K562 (cell line): Measurements from ENCODE around the gene ELP5. TPM values are rescaled to one million over a fixed set of nuclear protein-coding genes. Genes with fewer than 3 reads are reported as not detected.

ENCODE experiments used
- KDM4B ChIP-seq, 2 experiments: fragments of 450-650 bp in 1 of 2; sonication (generic) in 1 of 2; IDR thresholded peaks; 2 replicates each; pipeline ENCODE4 v1.6.1; 2016 to 2017; ENCODE audit warnings: borderline replicate concordance in 2 of 2, antibody characterized with exemption in 1 of 2, low read depth in 1 of 2, mild to moderate bottlenecking in 1 of 2
- MAFK ChIP-seq: IDR thresholded peaks from 2 replicates; pipeline ENCODE4 v1.6.1; 2011; ENCODE audit warnings: low read length, improper control_type of control experiment
- MEIS2 ChIP-seq: fragments of 450-650 bp; IDR thresholded peaks from 2 replicates; pipeline ENCODE4 v1.6.1; 2014; ENCODE audit warnings: mild to moderate bottlenecking; ENCODE audit not compliant: partially characterized antibody
- NR2C1 ChIP-seq, 2 experiments: fragments of 450-650 bp; IDR thresholded peaks; 2 replicates each; pipeline ENCODE4 v1.6.1; 2017; ENCODE audit warnings: mild to moderate bottlenecking in 2 of 2, antibody characterized with exemption in 1 of 2, inconsistent platforms in 1 of 2, missing compliant biosample characterization in 1 of 2, missing genetic modification characterization in 1 of 2
- polyA plus RNA-seq, 8 experiments: library from polyadenylated mRNA; depleted of rRNA in 4 of 8; stranded (reverse) in 5 of 8; unstranded in 3 of 8; fragments of >200 nt; fragmentation: Nextera tagmentation in 2 of 8; fragmentation: Illumina TruSeq in 1 of 8; extraction: Ambion mirVana in 2 of 8; extraction: Trizol in 1 of 8; gene quantifications; 2 replicates each; pipeline versions ENCODE4 v1.2.1 to v1.2.3, GENCODE V29; 2011 to 2014; ENCODE audit warnings: inconsistent platforms in 1 of 8, missing spikeins in 1 of 8
- total RNA-seq, 7 experiments: library from RNA; depleted of rRNA in 6 of 7; stranded (reverse); fragments of >200 nt in 6 of 7; fragmentation: Illumina TruSeq in 2 of 7; extraction: Trizol in 2 of 7; gene quantifications; 2 replicates each; pipeline versions ENCODE4 v1.2.1 to v1.2.3, GENCODE V29; 2011 to 2021; ENCODE audit warnings: low replicate concordance in 1 of 7
- TF ChIP-seq, protein P1 (sequence below): fragments of 450-650 bp; IDR thresholded peaks from 2 replicates; pipeline ENCODE4 v1.6.1; 2017; ENCODE audit warnings: antibody characterized with exemption, mild to moderate bottlenecking
- TF ChIP-seq, protein P2 (sequence below): IDR thresholded peaks from 2 replicates; pipeline ENCODE4 v1.6.1; 2011; ENCODE audit not compliant: insufficient read length; ENCODE audit errors: extremely low read depth
- TF ChIP-seq, protein P3 (sequence below): fragments of 450-650 bp; IDR thresholded peaks from 2 replicates; pipeline ENCODE4 v1.6.1; 2016; ENCODE audit warnings: low read depth, mild to moderate bottlenecking, moderate library complexity
- TF ChIP-seq, protein P4 (sequence below): fragments of 450-650 bp; IDR thresholded peaks from 2 replicates; pipeline ENCODE4 v1.6.1; 2016; ENCODE audit warnings: low read depth
- TF ChIP-seq, protein P5 (sequence below), 2 experiments: fragments of 450-650 bp; IDR thresholded peaks; 2 replicates each; pipeline ENCODE4 v1.6.1; 2016

ELP5 gene
- total and polyA plus RNA-seq, 9 of the 15 experiments (the other 6 are each of a cell fraction or from before 2014, with no cell fraction given): 25.7 to 77.9 (median 52.9) TPM

DNA sequence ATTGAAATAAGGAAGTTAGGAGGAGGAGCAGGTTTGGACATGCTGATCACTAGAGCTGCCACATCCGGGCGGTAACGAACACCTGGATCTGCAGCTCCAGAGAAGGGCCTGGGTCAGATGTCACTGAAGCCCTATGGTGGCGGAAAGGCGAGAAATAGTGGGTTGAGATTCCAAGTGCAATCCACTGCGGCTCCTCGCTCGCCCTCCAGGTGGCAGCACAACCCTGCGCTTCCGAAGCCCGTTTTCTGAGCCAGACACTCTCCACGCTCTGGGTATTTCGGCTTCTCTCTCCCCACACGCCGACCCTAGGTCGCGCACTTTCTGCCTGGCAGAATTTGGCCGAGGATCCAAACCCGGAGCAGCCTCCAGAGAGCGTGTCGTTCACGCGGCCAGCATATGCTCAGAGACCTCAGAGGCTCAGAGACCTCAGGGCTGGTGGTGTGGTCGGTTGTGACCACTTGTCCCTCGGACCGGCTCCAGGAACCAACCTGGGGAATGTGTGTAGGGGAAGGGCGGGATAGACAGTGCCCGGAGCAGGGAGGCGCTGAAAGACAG lies 28.6 kb downstream of the ELP5 start (continued):
- TF ChIP-seq, protein P1, sequence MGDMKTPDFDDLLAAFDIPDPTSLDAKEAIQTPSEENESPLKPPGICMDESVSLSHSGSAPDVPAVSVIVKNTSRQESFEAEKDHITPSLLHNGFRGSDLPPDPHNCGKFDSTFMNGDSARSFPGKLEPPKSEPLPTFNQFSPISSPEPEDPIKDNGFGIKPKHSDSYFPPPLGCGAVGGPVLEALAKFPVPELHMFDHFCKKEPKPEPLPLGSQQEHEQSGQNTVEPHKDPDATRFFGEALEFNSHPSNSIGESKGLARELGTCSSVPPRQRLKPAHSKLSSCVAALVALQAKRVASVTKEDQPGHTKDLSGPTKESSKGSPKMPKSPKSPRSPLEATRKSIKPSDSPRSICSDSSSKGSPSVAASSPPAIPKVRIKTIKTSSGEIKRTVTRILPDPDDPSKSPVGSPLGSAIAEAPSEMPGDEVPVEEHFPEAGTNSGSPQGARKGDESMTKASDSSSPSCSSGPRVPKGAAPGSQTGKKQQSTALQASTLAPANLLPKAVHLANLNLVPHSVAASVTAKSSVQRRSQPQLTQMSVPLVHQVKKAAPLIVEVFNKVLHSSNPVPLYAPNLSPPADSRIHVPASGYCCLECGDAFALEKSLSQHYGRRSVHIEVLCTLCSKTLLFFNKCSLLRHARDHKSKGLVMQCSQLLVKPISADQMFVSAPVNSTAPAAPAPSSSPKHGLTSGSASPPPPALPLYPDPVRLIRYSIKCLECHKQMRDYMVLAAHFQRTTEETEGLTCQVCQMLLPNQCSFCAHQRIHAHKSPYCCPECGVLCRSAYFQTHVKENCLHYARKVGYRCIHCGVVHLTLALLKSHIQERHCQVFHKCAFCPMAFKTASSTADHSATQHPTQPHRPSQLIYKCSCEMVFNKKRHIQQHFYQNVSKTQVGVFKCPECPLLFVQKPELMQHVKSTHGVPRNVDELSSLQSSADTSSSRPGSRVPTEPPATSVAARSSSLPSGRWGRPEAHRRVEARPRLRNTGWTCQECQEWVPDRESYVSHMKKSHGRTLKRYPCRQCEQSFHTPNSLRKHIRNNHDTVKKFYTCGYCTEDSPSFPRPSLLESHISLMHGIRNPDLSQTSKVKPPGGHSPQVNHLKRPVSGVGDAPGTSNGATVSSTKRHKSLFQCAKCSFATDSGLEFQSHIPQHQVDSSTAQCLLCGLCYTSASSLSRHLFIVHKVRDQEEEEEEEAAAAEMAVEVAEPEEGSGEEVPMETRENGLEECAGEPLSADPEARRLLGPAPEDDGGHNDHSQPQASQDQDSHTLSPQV: peak; percentile 65
- TF ChIP-seq KDM4B (IDR thresholded peaks at IDR 0.05; ENCODE audit: borderline replicate concordance in 2 of 2, low read depth in 1 of 2): no peak
- TF ChIP-seq, protein P2, sequence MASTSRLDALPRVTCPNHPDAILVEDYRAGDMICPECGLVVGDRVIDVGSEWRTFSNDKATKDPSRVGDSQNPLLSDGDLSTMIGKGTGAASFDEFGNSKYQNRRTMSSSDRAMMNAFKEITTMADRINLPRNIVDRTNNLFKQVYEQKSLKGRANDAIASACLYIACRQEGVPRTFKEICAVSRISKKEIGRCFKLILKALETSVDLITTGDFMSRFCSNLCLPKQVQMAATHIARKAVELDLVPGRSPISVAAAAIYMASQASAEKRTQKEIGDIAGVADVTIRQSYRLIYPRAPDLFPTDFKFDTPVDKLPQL: no peak
- no peak for TF ChIP-seq MAFK
- TF ChIP-seq, protein P3, sequence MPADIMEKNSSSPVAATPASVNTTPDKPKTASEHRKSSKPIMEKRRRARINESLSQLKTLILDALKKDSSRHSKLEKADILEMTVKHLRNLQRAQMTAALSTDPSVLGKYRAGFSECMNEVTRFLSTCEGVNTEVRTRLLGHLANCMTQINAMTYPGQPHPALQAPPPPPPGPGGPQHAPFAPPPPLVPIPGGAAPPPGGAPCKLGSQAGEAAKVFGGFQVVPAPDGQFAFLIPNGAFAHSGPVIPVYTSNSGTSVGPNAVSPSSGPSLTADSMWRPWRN: no peak
- peak; percentile 35; the same call in 1 of the 2 replicates for TF ChIP-seq NR2C1 (IDR thresholded peaks at IDR 0.05)
- no peak for TF ChIP-seq NR2C1 (tag; IDR thresholded peaks at IDR 0.05)
- TF ChIP-seq, protein P4, sequence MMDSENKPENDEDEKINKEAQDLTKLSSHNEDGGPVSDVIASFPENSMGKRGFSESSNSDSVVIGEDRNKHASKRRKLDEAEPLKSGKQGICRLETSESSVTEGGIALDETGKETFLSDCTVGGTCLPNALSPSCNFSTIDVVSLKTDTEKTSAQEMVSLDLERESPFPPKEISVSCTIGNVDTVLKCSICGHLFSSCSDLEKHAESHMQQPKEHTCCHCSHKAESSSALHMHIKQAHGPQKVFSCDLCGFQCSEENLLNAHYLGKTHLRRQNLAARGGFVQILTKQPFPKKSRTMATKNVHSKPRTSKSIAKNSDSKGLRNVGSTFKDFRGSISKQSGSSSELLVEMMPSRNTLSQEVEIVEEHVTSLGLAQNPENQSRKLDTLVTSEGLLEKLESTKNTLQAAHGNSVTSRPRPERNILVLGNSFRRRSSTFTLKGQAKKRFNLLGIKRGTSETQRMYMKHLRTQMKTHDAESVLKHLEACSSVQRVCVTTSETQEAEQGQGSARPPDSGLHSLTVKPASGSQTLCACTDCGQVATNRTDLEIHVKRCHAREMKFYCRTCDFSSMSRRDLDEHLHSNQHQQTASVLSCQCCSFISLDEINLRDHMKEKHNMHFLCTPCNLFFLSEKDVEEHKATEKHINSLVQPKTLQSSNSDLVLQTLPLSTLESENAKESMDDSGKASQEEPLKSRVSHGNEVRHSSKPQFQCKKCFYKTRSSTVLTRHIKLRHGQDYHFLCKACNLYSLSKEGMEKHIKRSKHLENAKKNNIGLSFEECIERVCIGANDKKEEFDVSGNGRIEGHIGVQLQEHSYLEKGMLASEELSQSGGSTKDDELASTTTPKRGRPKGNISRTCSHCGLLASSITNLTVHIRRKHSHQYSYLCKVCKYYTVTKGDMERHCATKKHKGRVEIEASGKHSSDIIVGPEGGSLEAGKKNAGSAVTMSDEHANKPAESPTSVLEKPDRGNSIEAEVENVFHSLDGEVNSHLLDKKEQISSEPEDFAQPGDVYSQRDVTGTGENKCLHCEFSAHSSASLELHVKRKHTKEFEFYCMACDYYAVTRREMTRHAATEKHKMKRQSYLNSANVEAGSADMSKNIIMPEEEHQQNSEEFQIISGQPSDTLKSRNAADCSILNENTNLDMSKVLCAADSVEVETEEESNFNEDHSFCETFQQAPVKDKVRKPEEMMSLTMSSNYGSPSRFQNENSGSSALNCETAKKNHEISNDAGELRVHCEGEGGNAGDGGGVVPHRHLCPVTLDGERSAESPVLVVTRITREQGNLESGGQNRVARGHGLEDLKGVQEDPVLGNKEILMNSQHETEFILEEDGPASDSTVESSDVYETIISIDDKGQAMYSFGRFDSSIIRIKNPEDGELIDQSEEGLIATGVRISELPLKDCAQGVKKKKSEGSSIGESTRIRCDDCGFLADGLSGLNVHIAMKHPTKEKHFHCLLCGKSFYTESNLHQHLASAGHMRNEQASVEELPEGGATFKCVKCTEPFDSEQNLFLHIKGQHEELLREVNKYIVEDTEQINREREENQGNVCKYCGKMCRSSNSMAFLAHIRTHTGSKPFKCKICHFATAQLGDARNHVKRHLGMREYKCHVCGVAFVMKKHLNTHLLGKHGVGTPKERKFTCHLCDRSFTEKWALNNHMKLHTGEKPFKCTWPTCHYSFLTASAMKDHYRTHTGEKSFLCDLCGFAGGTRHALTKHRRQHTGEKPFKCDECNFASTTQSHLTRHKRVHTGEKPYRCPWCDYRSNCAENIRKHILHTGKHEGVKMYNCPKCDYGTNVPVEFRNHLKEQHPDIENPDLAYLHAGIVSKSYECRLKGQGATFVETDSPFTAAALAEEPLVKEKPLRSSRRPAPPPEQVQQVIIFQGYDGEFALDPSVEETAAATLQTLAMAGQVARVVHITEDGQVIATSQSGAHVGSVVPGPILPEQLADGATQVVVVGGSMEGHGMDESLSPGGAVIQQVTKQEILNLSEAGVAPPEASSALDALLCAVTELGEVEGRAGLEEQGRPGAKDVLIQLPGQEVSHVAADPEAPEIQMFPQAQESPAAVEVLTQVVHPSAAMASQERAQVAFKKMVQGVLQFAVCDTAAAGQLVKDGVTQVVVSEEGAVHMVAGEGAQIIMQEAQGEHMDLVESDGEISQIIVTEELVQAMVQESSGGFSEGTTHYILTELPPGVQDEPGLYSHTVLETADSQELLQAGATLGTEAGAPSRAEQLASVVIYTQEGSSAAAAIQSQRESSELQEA: no peak
- TF ChIP-seq MEIS2: no peak
- TF ChIP-seq, protein P5, sequence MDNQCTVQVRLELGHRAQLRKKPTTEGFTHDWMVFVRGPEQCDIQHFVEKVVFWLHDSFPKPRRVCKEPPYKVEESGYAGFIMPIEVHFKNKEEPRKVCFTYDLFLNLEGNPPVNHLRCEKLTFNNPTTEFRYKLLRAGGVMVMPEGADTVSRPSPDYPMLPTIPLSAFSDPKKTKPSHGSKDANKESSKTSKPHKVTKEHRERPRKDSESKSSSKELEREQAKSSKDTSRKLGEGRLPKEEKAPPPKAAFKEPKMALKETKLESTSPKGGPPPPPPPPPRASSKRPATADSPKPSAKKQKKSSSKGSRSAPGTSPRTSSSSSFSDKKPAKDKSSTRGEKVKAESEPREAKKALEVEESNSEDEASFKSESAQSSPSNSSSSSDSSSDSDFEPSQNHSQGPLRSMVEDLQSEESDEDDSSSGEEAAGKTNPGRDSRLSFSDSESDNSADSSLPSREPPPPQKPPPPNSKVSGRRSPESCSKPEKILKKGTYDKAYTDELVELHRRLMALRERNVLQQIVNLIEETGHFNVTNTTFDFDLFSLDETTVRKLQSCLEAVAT (IDR thresholded peaks at IDR 0.05): no peak
